A673 (cell line): ENCODE measurements around the gene SATB1. TPM values are rescaled to one million over a fixed set of nuclear protein-coding genes. Genes with fewer than 3 reads are reported as not detected.

ENCODE experiments used
- BruUV-seq: library from RNA; stranded (reverse); fragments of 400-500 nt; replicated peaks from 2 replicates; lab custom pipeline; 2021; lab: Mats Ljungman, UMichigan
- CTCF ChIA-PET: fragments of 300-600 bp; sonication (Branson Sonifier 250); formaldehyde crosslinking; loops from one replicate; lab custom pipeline; 2022; ENCODE audit warnings: antibody characterized with exemption; lab: Charles Lee
- POLR2A ChIA-PET: fragments of 300-600 bp; sonication (Branson Sonifier 250); formaldehyde crosslinking; loops from one replicate; lab custom pipeline; 2022; ENCODE audit warnings: antibody characterized with exemption; ENCODE audit not compliant: low non-redundant PET; lab: Charles Lee
- DNase-seq: peaks from one replicate; pipeline ENCODE4 v3.0.0-alpha.2; 2015; ENCODE audit warnings: low spot score
- H3K27ac ChIP-seq: fragments of 200-600 bp; sonication (generic); 2 replicates; pipeline ENCODE4 v1.5.1; 2016; ENCODE audit warnings: mixed run types, low read depth, mild to moderate bottlenecking, mixed read lengths, antibody characterized with exemption, low read length; ENCODE audit not compliant: poor library complexity, severe bottlenecking
- H3K27me3 ChIP-seq: fragments of 200-600 bp; sonication (generic); replicated peaks from 2 replicates; pipeline ENCODE4 v1.6.1; 2017; ENCODE audit warnings: mixed run types, low read depth, mild to moderate bottlenecking, mixed read lengths, antibody characterized with exemption, low read length; ENCODE audit not compliant: insufficient read depth, poor library complexity
- H3K36me3 ChIP-seq: fragments of 200-600 bp; sonication (generic); 2 replicates; pipeline ENCODE4 v1.6.1; 2016; ENCODE audit warnings: mixed run types, mild to moderate bottlenecking, mixed read lengths, antibody characterized with exemption, low read length; ENCODE audit not compliant: insufficient read depth, poor library complexity, severe bottlenecking
- H3K4me1 ChIP-seq: fragments of 200-600 bp; sonication (generic); 2 replicates; pipeline ENCODE4 v1.6.1; 2017; ENCODE audit warnings: mixed run types, mild to moderate bottlenecking, mixed read lengths, antibody characterized with exemption, low read length; ENCODE audit not compliant: insufficient read depth, poor library complexity, severe bottlenecking
- H3K4me3 ChIP-seq: fragments of 200-600 bp; sonication (generic); 2 replicates; pipeline ENCODE4 v1.5.1; 2016; ENCODE audit warnings: low read depth, mixed run types, mild to moderate bottlenecking, mixed read lengths, low read length; ENCODE audit not compliant: poor library complexity, severe bottlenecking
- H3K9me3 ChIP-seq: fragments of 200-600 bp; sonication (generic); 2 replicates; pipeline ENCODE4 v1.6.1; 2016; ENCODE audit warnings: mixed run types, low read depth, mild to moderate bottlenecking, mixed read lengths, antibody characterized with exemption, low read length; ENCODE audit not compliant: poor library complexity, severe bottlenecking
- EZH2 ChIP-seq: fragments of 200-600 bp; sonication (generic); IDR thresholded peaks from 2 replicates; pipeline ENCODE4 v1.6.1; 2017; ENCODE audit warnings: borderline replicate concordance, low read depth, mild to moderate bottlenecking, mixed read lengths, antibody characterized with exemption, low read length; ENCODE audit not compliant: poor library complexity, severe bottlenecking
- intact Hi-C: fragments of 100-400 bp; cut with micrococcal nuclease; formaldehyde crosslinking; loops from one replicate; pipeline ENCODE4 v1.10.0; 2022; ENCODE audit not compliant: unreplicated experiment
- total RNA-seq: library from RNA; stranded (reverse); gene quantifications from 2 replicates; pipeline ENCODE4 v1.2.3, GENCODE V29; 2021
- TF ChIP-seq, protein P1 (sequence below): fragments of 300-800, 200-600 bp; sonication (generic); conservative IDR thresholded peaks from 2 replicates; pipeline ENCODE4 v1.5.1; 2017; ENCODE audit warnings: low read depth, mild to moderate bottlenecking, antibody characterized with exemption, low read length, moderate library complexity, mixed read lengths

The SATB1 gene
- total RNA-seq, 1 experiment from 2014 or later = 5.9 TPM

GRCh38 chr3:18343809-18344208 lies 81.3 kb downstream of the SATB1 start:
- intact Hi-C loops = no loop called here
- POLR2A ChIA-PET = no interaction called here
- H3K36me3 ChIP-seq = no peaks in the 10 kb centered on the region
- CTCF ChIA-PET = no interaction called here
- H3K9me3 ChIP-seq = no peaks in the 10 kb centered on the region
- no peak overlapping the region for H3K27ac ChIP-seq
- TF ChIP-seq, protein P1, sequence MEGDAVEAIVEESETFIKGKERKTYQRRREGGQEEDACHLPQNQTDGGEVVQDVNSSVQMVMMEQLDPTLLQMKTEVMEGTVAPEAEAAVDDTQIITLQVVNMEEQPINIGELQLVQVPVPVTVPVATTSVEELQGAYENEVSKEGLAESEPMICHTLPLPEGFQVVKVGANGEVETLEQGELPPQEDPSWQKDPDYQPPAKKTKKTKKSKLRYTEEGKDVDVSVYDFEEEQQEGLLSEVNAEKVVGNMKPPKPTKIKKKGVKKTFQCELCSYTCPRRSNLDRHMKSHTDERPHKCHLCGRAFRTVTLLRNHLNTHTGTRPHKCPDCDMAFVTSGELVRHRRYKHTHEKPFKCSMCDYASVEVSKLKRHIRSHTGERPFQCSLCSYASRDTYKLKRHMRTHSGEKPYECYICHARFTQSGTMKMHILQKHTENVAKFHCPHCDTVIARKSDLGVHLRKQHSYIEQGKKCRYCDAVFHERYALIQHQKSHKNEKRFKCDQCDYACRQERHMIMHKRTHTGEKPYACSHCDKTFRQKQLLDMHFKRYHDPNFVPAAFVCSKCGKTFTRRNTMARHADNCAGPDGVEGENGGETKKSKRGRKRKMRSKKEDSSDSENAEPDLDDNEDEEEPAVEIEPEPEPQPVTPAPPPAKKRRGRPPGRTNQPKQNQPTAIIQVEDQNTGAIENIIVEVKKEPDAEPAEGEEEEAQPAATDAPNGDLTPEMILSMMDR = no peak
- TF ChIP-seq EZH2 = no peak
- DNase-seq = no peak
- H3K4me1 ChIP-seq = no peaks in the 10 kb centered on the region
- H3K27me3 ChIP-seq = no peaks in the 10 kb centered on the region
- no peak overlapping the region for H3K4me3 ChIP-seq
- no TSS peak for BruUV-seq

GRCh38 chr3:18338827-18339514 lies 86.2 kb downstream of the SATB1 start:
- Histone ChIP-seq H3K9me3 (no peaks in the 10 kb centered on the region), H3K36me3 (no peaks in the 10 kb centered on the region), H3K27ac (no peak overlapping the region), H3K4me3 (no peak overlapping the region), H3K4me1 (no peaks in the 10 kb centered on the region), H3K27me3 (no peaks in the 10 kb centered on the region)
- CTCF ChIA-PET = no interaction called here
- TF ChIP-seq EZH2 = no peak
- TF ChIP-seq, protein P1 = no peak
- intact Hi-C loops = no loop called here
- POLR2A ChIA-PET = no interaction called here
- BruUV-seq = no TSS peak
- no peak for DNase-seq

DNA sequence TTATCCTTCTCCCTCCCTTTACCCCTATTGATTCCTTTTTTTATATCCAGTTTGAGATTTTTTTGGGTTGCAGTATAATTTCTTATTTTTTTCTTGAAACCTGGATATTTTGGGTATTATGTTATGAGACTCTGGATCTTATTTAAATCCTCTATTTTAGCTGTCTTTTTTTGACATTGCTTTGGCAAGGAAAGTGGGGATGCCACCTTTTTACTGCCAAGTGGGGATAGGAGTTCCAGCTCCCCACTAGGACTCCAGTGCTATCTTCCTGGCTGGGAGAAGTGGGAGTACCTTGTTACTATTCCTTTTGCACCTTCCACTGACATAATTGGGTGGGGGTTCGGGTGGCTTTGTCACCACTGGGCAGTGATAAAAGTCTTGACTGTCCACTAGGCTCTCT lies 87.9 kb downstream of the SATB1 start:
- Histone ChIP-seq H3K27me3 (no peaks in the 10 kb centered on the region), H3K4me3 (no peak overlapping the region), H3K9me3 (no peaks in the 10 kb centered on the region), H3K4me1 (no peaks in the 10 kb centered on the region), H3K36me3 (no peaks in the 10 kb centered on the region), H3K27ac (no peak overlapping the region)
- no peak for TF ChIP-seq EZH2
- TF ChIP-seq, protein P1 = no peak
- no peak for DNase-seq
- ChIA-PET CTCF (no interaction called here), POLR2A (no interaction called here)
- BruUV-seq = no TSS peak
- intact Hi-C loops = no loop called here
